GM23338 (cell line): ENCODE data around the gene PLA2G4F. TPM values are rescaled to one million over a fixed set of nuclear protein-coding genes. Genes with fewer than 3 reads are reported as not detected.

ENCODE experiments used
- ATAC-seq: fragments of 200-7000 bp; cut with Tn5 transposase; 3 replicates; pipeline ENCODE4 v1.9.1; 2020
- DNase-seq: peaks from one replicate; pipeline ENCODE4 v3.0.0-alpha.2; 2015; ENCODE audit warnings: low spot score
- H2AFZ ChIP-seq: fragments of 200-600 bp; sonication (generic); 2 replicates; pipeline ENCODE4 v1.8.0; 2016; ENCODE audit warnings: antibody characterized with exemption, mild to moderate bottlenecking, moderate library complexity
- H3F3A ChIP-seq: fragments of 200-600 bp; sonication (generic); replicated peaks from 2 replicates; pipeline ENCODE4 v1.8.0; 2017; ENCODE audit warnings: antibody characterized with exemption, mixed run types, low read depth
- H3K27ac ChIP-seq: fragments of 200-600 bp; sonication (generic); 2 replicates; pipeline ENCODE4 v1.6.1; 2016; ENCODE audit warnings: low read depth
- H3K27me3 ChIP-seq: fragments of 200-600 bp; sonication (generic); 2 replicates; pipeline ENCODE4 v1.8.0; 2016; ENCODE audit warnings: mild to moderate bottlenecking, mixed run types, moderate library complexity; ENCODE audit not compliant: insufficient read depth
- H3K36me3 ChIP-seq: fragments of 200-600 bp; sonication (generic); 2 replicates; pipeline ENCODE4 v1.8.0; 2016; ENCODE audit warnings: mild to moderate bottlenecking; ENCODE audit not compliant: insufficient read depth
- H3K4me1 ChIP-seq: fragments of 200-600 bp; sonication (generic); 2 replicates; pipeline ENCODE4 v1.8.0; 2016; ENCODE audit warnings: mild to moderate bottlenecking, moderate library complexity; ENCODE audit not compliant: insufficient read depth
- H3K4me2 ChIP-seq: fragments of 200-600 bp; sonication (generic); 2 replicates; pipeline ENCODE4 v1.7.1; 2017; ENCODE audit warnings: mixed run types
- H3K4me3 ChIP-seq: fragments of 200-600 bp; sonication (generic); 2 replicates; pipeline ENCODE4 v1.6.1; 2016; ENCODE audit warnings: mixed run types
- H3K79me2 ChIP-seq: fragments of 200-600 bp; sonication (generic); replicated peaks from 2 replicates; pipeline ENCODE4 v1.8.0; 2017; ENCODE audit warnings: mild to moderate bottlenecking; ENCODE audit not compliant: insufficient read depth
- H3K9me2 ChIP-seq: fragments of 200-600 bp; sonication (generic); 2 replicates; pipeline ENCODE4 v1.8.0; 2017; ENCODE audit not compliant: insufficient read depth
- H4K20me1 ChIP-seq: fragments of 200-600 bp; sonication (generic); replicated peaks from 2 replicates; pipeline ENCODE4 v1.8.0; 2017; ENCODE audit warnings: mild to moderate bottlenecking; ENCODE audit not compliant: insufficient read depth
- H3K27ac Mint-ChIP-seq: 2 replicates; pipeline ENCODE4 v1.8.0; 2020; ENCODE audit warnings: inconsistent platforms, mild to moderate bottlenecking, moderate library complexity, mixed read lengths
- H3K27me3 Mint-ChIP-seq: 3 replicates; pipeline ENCODE4 v1.8.0; 2022; ENCODE audit warnings: low read depth, mild to moderate bottlenecking, moderate library complexity, mixed read lengths, inconsistent platforms; ENCODE audit not compliant: insufficient read depth, poor library complexity
- H3K36me3 Mint-ChIP-seq: 3 replicates; pipeline ENCODE4 v1.8.0; 2021; ENCODE audit warnings: low read depth, mild to moderate bottlenecking, inconsistent platforms, moderate library complexity, mixed read lengths
- H3K4me1 Mint-ChIP-seq: 3 replicates; pipeline ENCODE4 v1.8.0; 2020; ENCODE audit warnings: mild to moderate bottlenecking, inconsistent platforms, mixed read lengths
- H3K4me3 Mint-ChIP-seq: 3 replicates; pipeline ENCODE4 v1.8.0; 2021; ENCODE audit warnings: moderate library complexity, mild to moderate bottlenecking, inconsistent platforms, mixed read lengths
- H3K9me3 Mint-ChIP-seq: 3 replicates; pipeline ENCODE4 v1.8.0; 2020; ENCODE audit warnings: moderate library complexity, mild to moderate bottlenecking, inconsistent platforms, mixed read lengths
- CREB1 ChIP-seq: fragments of 250-450 bp; sonication (Bioruptor Pico); IDR thresholded peaks from 2 replicates; pipeline ENCODE4 v1.5.0; 2020; ENCODE audit warnings: low read depth, mild to moderate bottlenecking, moderate library complexity
- CTCF ChIP-seq, 2 experiments: fragments of 200-600 bp in 1 of 2; sonication (generic) in 1 of 2; conservative IDR thresholded peaks; 2 replicates each; pipeline versions ENCODE4 v1.5.1 to v1.6.1; 2016 to 2017; ENCODE audit warnings: antibody characterized with exemption in 2 of 2, low read depth in 2 of 2, mild to moderate bottlenecking in 2 of 2, moderate library complexity in 1 of 2
- EZH2 ChIP-seq: fragments of 200-600 bp; sonication (generic); IDR thresholded peaks from one replicate; pipeline ENCODE4 v1.8.0; 2017; ENCODE audit warnings: antibody characterized with exemption, mild to moderate bottlenecking, low read depth; ENCODE audit not compliant: unreplicated experiment
- EZH2phosphoT487 ChIP-seq: fragments of 200-600 bp; sonication (generic); IDR thresholded peaks from one replicate; pipeline ENCODE4 v1.8.1; 2018; ENCODE audit warnings: antibody characterized with exemption; ENCODE audit not compliant: unreplicated experiment
- JUNB ChIP-seq: IDR thresholded peaks from one replicate; pipeline ENCODE4 v1.6.1; 2016; ENCODE audit warnings: antibody characterized with exemption; ENCODE audit not compliant: unreplicated experiment
- NANOG ChIP-seq: IDR thresholded peaks from 2 replicates; pipeline ENCODE4 v1.6.1; 2016; ENCODE audit warnings: antibody characterized with exemption, borderline replicate concordance
- STAT1 ChIP-seq: IDR thresholded peaks from one replicate; pipeline ENCODE4 v1.6.1; 2016; ENCODE audit warnings: antibody characterized with exemption; ENCODE audit not compliant: unreplicated experiment
- ZNF462 ChIP-seq: fragments of 250-450 bp; sonication (Bioruptor Pico); IDR thresholded peaks from 2 replicates; pipeline ENCODE4 v1.5.0; 2020; ENCODE audit warnings: mild to moderate bottlenecking, moderate library complexity
- polyA plus RNA-seq: library from polyadenylated mRNA; unstranded; fragments of >200 nt; fragmentation: Nextera tagmentation; extraction: Ambion mirVana; gene quantifications from 2 replicates; pipeline ENCODE4 v1.2.1, GENCODE V29; 2016
- total RNA-seq: library from RNA; depleted of rRNA; stranded (reverse); fragments of >200 nt; shearing (Covaris generic); gene quantifications from 2 replicates; pipeline ENCODE4 v1.2.3, GENCODE V29; 2014

PLA2G4F gene
- total and polyA plus RNA-seq, 2 experiments from 2014 or later: not detected

GRCh38 chr15:42182328-42182886 lies 26.0 kb upstream of the PLA2G4F start (continued):
- TF ChIP-seq ZNF462 (CRISPR knock-in tag) (no peak), STAT1 (no peak)

GRCh38 chr15:42178056-42178455 lies 21.6 kb upstream of the PLA2G4F start:
- TF ChIP-seq EZH2 (no peak), CREB1 (CRISPR knock-in tag) (no peak), JUNB (no peak), CTCF (conservative IDR thresholded peaks at IDR 0.05; ENCODE audit: low read depth in 2 of 2) (no peak), ZNF462 (CRISPR knock-in tag) (no peak), NANOG (no peak), STAT1 (no peak), EZH2phosphoT487 (no peak)
- no peak overlapping the region for H3K27ac ChIP-seq
- no peak overlapping the region for H2AFZ ChIP-seq
- no peaks in the 10 kb centered on the region for H4K20me1 ChIP-seq
- Mint-ChIP-seq H3K27me3 (no peaks in the 10 kb centered on the region), H3K27ac (no peak overlapping the region), H3K9me3 (no peaks in the 10 kb centered on the region), H3K36me3 (peaks cover 50% of the 10 kb centered on the region; the same call in 2 of the 3 replicates), H3K4me1 (no peaks in the 10 kb centered on the region), H3K4me3 (no peak overlapping the region)
- H3F3A ChIP-seq: no peaks in the 10 kb centered on the region
- no peaks in the 10 kb centered on the region for H3K4me1 ChIP-seq
- no peaks in the 10 kb centered on the region for H3K79me2 ChIP-seq
- no peak overlapping the region for H3K4me3 ChIP-seq
- no peaks in the 10 kb centered on the region for H3K9me2 ChIP-seq
- ATAC-seq (no peak), DNase-seq (no peak)
- peaks cover 16% of the 10 kb centered on the region for H3K36me3 ChIP-seq
- H3K4me2 ChIP-seq: no peak overlapping the region
- H3K27me3 ChIP-seq: no peaks in the 10 kb centered on the region
